Fibroblast of gingiva (primary cell): ENCODE data around the gene SUMO2.
"Not testable (repeated sequence)": the region's sequence is repeated elsewhere in the genome, so short reads cannot be mapped to it uniquely, and the experiment has no call there.

Source experiments
- DNase-seq: peaks from one replicate; pipeline ENCODE4 v3.0.0-alpha.2; 2011; ENCODE audit warnings: low read depth

SUMO2 gene

GRCh38 chr17:75182569-75183436 is at the start of gene SUMO2:
TSS of gene SUMO2 (minus strand) at chr17:75182959. CDS start at chr17:75182834, 125 bp downstream.
- peak; percentile 96 for DNase-seq

- no peak for DNase-seq
These were observed 49.1 kb upstream of the SUMO2 start for GRCh38 chr17:75231741-75232464.

- no peak for DNase-seq
These were observed 48.3 kb upstream of the SUMO2 start for GRCh38 chr17:75231071-75231470.

GRCh38 chr17:75228847-75229246 is 46.1 kb upstream of the SUMO2 start:
- DNase-seq: no peak

- peak; percentile 70 for DNase-seq
These were observed 45.5 kb upstream of the SUMO2 start for GRCh38 chr17:75228305-75228704.

- no peak for DNase-seq
These were observed 45.0 kb upstream of the SUMO2 start for GRCh38 chr17:75227729-75228128.

- no peak for DNase-seq
These were observed 42.3 kb upstream of the SUMO2 start for GRCh38 chr17:75225016-75225415.

- no peak for DNase-seq
These were observed 37.1 kb upstream of the SUMO2 start for GRCh38 chr17:75219815-75220214.

GRCh38 chr17:75218131-75218530 is 35.4 kb upstream of the SUMO2 start:
- no peak for DNase-seq

GRCh38 chr17:75209061-75209460 is 26.3 kb upstream of the SUMO2 start:
- DNase-seq: no peak

- no peak for DNase-seq
These were observed 25.4 kb upstream of the SUMO2 start for GRCh38 chr17:75208161-75208560.

GRCh38 chr17:75207760-75208159 is 25.0 kb upstream of the SUMO2 start:
- no peak for DNase-seq

GRCh38 chr17:75207050-75207407 is 24.3 kb upstream of the SUMO2 start:
- DNase-seq: not testable (repeated sequence)

GRCh38 chr17:75205793-75206163 is 23.0 kb upstream of the SUMO2 start:
- DNase-seq: no peak

- DNase-seq: peak; percentile 90
These were observed 22.5 kb upstream of the SUMO2 start, which contains the start of gene NUP85 for GRCh38 chr17:75205037-75205792. TSS of gene NUP85 (plus strand) at chr17:75205679. CDS start at chr17:75205762, 83 bp downstream.

GRCh38 chr17:75199886-75200618 is 17.3 kb upstream of the SUMO2 start:
- no peak for DNase-seq

GRCh38 chr17:75194879-75195278 is 12.1 kb upstream of the SUMO2 start:
- no peak for DNase-seq

GRCh38 chr17:75191584-75191983 is 8.8 kb upstream of the SUMO2 start:
- DNase-seq: no peak

GRCh38 chr17:75188614-75189013 is 5.9 kb upstream of the SUMO2 start:
- no peak for DNase-seq

- no peak for DNase-seq
These were observed 1.5 kb upstream of the SUMO2 start for GRCh38 chr17:75183999-75184884.

GRCh38 chr17:75182319-75182568 is 515 bp downstream of the SUMO2 start:
- DNase-seq: no peak
